MM.1S (cell line): ENCODE results near the gene HSP90AB1.

Experiments used
- DNase-seq: peaks from one replicate; pipeline ENCODE4 v3.0.0-alpha.2; 2015
- H2AFZ ChIP-seq: fragments of 300-600 bp; sonication (generic); 2 replicates; pipeline ENCODE4 v1.6.0; 2016; ENCODE audit warnings: antibody characterized with exemption, low read length
- H3F3A ChIP-seq: fragments of 300-600 bp; sonication (generic); 2 replicates; pipeline ENCODE4 v1.6.1; 2016; ENCODE audit warnings: mild to moderate bottlenecking, antibody characterized with exemption, low read length, moderate library complexity, mixed read lengths; ENCODE audit not compliant: insufficient read depth
- H3K27ac ChIP-seq: fragments of 300-600 bp; sonication (generic); 2 replicates; pipeline ENCODE4 v1.5.1; 2016; ENCODE audit warnings: mild to moderate bottlenecking, low read length
- H3K27me3 ChIP-seq: fragments of 300-600 bp; sonication (generic); replicated peaks from 2 replicates; pipeline ENCODE4 v1.6.0; 2016; ENCODE audit warnings: low read length; ENCODE audit not compliant: insufficient read depth
- H3K36me3 ChIP-seq: fragments of 300-600 bp; sonication (generic); replicated peaks from 2 replicates; pipeline ENCODE4 v1.6.1; 2016; ENCODE audit warnings: mild to moderate bottlenecking, low read length, mixed read lengths; ENCODE audit not compliant: insufficient read depth
- H3K4me1 ChIP-seq: fragments of 300-600 bp; sonication (generic); 2 replicates; pipeline ENCODE4 v1.6.1; 2016; ENCODE audit warnings: low read length, mixed read lengths
- H3K4me2 ChIP-seq: fragments of 300-600 bp; sonication (generic); 2 replicates; pipeline ENCODE4 v1.6.0; 2016; ENCODE audit warnings: low read depth, low read length
- H3K4me3 ChIP-seq: fragments of 300-600 bp; sonication (generic); 2 replicates; pipeline ENCODE4 v1.5.1; 2016; ENCODE audit warnings: low read length, mixed read lengths
- H3K79me2 ChIP-seq: fragments of 300-600 bp; sonication (generic); 2 replicates; pipeline ENCODE4 v1.6.1; 2016; ENCODE audit warnings: mixed run types, low read length, mixed read lengths
- H3K9ac ChIP-seq: fragments of 300-600 bp; sonication (generic); 2 replicates; pipeline ENCODE4 v1.6.1; 2016; ENCODE audit warnings: low read length, mixed read lengths
- H3K9me2 ChIP-seq: fragments of 300-600 bp; sonication (generic); replicated peaks from 2 replicates; pipeline ENCODE4 v1.6.1; 2016; ENCODE audit warnings: mild to moderate bottlenecking, low read length, mixed read lengths; ENCODE audit not compliant: insufficient read depth
- H3K9me3 ChIP-seq: fragments of 300-600 bp; sonication (generic); replicated peaks from 2 replicates; pipeline ENCODE4 v1.6.1; 2016; ENCODE audit warnings: mild to moderate bottlenecking, low read length, mixed read lengths; ENCODE audit not compliant: insufficient read depth
- H4K20me1 ChIP-seq: fragments of 300-600 bp; sonication (generic); 2 replicates; pipeline ENCODE4 v1.6.1; 2016; ENCODE audit warnings: mild to moderate bottlenecking, low read length, moderate library complexity, mixed read lengths; ENCODE audit not compliant: insufficient read depth
- CTCF ChIP-seq: fragments of 300-600 bp; sonication (generic); IDR thresholded peaks from 2 replicates; pipeline ENCODE4 v1.5.1; 2016; ENCODE audit warnings: antibody characterized with exemption, low read length, mixed read lengths
- EZH2 ChIP-seq: fragments of 300-600 bp; sonication (generic); optimal IDR thresholded peaks from 2 replicates; pipeline ENCODE3; 2017; ENCODE audit warnings: low read depth, mild to moderate bottlenecking, antibody characterized with exemption, low read length, mixed read lengths
- EZH2phosphoT487 ChIP-seq: fragments of 300-600 bp; sonication (generic); IDR thresholded peaks from 2 replicates; pipeline ENCODE4 v1.6.1; 2018; ENCODE audit warnings: antibody characterized with exemption, low read length

HSP90AB1 gene

GRCh38 chr6:44227148-44227793, 19.6 kb upstream of the HSP90AB1 start:
- H3K9me2 ChIP-seq = no peaks in the 10 kb centered on the region
- TF ChIP-seq EZH2 = no peak
- no peak for TF ChIP-seq EZH2phosphoT487
- TF ChIP-seq CTCF = no peak
- no peak overlapping the region for H3K4me3 ChIP-seq
- no peak overlapping the region for H3K9ac ChIP-seq
- DNase-seq = no peak
- no peaks in the 10 kb centered on the region; the same call in 1 of the 2 replicates for H3K36me3 ChIP-seq
- H3K27ac ChIP-seq = no peak overlapping the region
- H3K9me3 ChIP-seq = no peaks in the 10 kb centered on the region
- H3K4me1 ChIP-seq = peaks cover 14% of the 10 kb centered on the region
- H3K27me3 ChIP-seq = no peaks in the 10 kb centered on the region
- peaks cover 50% of the 10 kb centered on the region for H3K79me2 ChIP-seq
- no peak overlapping the region for H2AFZ ChIP-seq
- H3F3A ChIP-seq = peaks cover 5% of the 10 kb centered on the region; the same call in 1 of the 2 replicates
- no peak overlapping the region for H3K4me2 ChIP-seq
- no peaks in the 10 kb centered on the region for H4K20me1 ChIP-seq

- Histone ChIP-seq H3K9me3 (no peaks in the 10 kb centered on the region), H2AFZ (no peak overlapping the region), H3F3A (no peaks in the 10 kb centered on the region; the same call in 1 of the 2 replicates), H4K20me1 (no peaks in the 10 kb centered on the region), H3K27me3 (no peaks in the 10 kb centered on the region), H3K4me3 (no peak overlapping the region), H3K27ac (no peak overlapping the region), H3K79me2 (peaks cover 45% of the 10 kb centered on the region), H3K9ac (no peak overlapping the region), H3K36me3 (no peaks in the 10 kb centered on the region; the same call in 1 of the 2 replicates), H3K4me2 (no peak overlapping the region), H3K4me1 (peaks cover 8% of the 10 kb centered on the region), H3K9me2 (no peaks in the 10 kb centered on the region)
- TF ChIP-seq EZH2 (no peak), CTCF (no peak), EZH2phosphoT487 (no peak)
- no peak for DNase-seq
Measured at GRCh38 chr6:44228031-44228430, 18.9 kb upstream of the HSP90AB1 start.

GRCh38 chr6:44228433-44228832, 18.5 kb upstream of the HSP90AB1 start:
- TF ChIP-seq EZH2 (no peak), CTCF (no peak), EZH2phosphoT487 (no peak)
- Histone ChIP-seq H3K79me2 (peaks cover 45% of the 10 kb centered on the region), H3K27me3 (no peaks in the 10 kb centered on the region), H3K4me3 (no peak overlapping the region), H3K36me3 (no peaks in the 10 kb centered on the region; the same call in 1 of the 2 replicates), H3F3A (no peaks in the 10 kb centered on the region; the same call in 1 of the 2 replicates), H3K27ac (no peak overlapping the region), H4K20me1 (no peaks in the 10 kb centered on the region), H3K4me1 (peaks cover 8% of the 10 kb centered on the region), H3K9me2 (no peaks in the 10 kb centered on the region), H3K4me2 (no peak overlapping the region), H3K9me3 (no peaks in the 10 kb centered on the region), H3K9ac (no peak overlapping the region), H2AFZ (no peak overlapping the region)
- no peak for DNase-seq
